ENCODE measurements around the gene PKIG.
"Not testable (repeated sequence)": the region's sequence is repeated elsewhere in the genome, so short reads cannot be mapped to it uniquely, and the experiment has no call there.

PKIG gene

GRCh38 chr20:44654210-44654609 is 71.8 kb downstream of the PKIG start:
- in situ Hi-C loops (cut with MboI; ENCODE audit: low sequenced_read_pairs) = not testable (repeated sequence)

- in situ Hi-C loops (cut with MboI; ENCODE audit: low sequenced_read_pairs) = no loop called here
Observed at GRCh38 chr20:44656448-44656847, 74.1 kb downstream of the PKIG start.

- in situ Hi-C loops (cut with MboI; ENCODE audit: low sequenced_read_pairs) = no loop called here
Observed at GRCh38 chr20:44657875-44658274, 75.5 kb downstream of the PKIG start.

- in situ Hi-C loops (cut with MboI; ENCODE audit: low sequenced_read_pairs) = no loop called here
Observed at GRCh38 chr20:44658810-44659209, 76.4 kb downstream of the PKIG start.

- in situ Hi-C loops (cut with MboI; ENCODE audit: low sequenced_read_pairs) = no loop called here
Observed at GRCh38 chr20:44659931-44660330, 77.6 kb downstream of the PKIG start.

GRCh38 chr20:44660581-44660980 is 78.2 kb downstream of the PKIG start:
- in situ Hi-C loops (cut with MboI; ENCODE audit: low sequenced_read_pairs) = no loop called here

- in situ Hi-C loops (cut with MboI; ENCODE audit: low sequenced_read_pairs) = no loop called here
Observed at GRCh38 chr20:44662261-44662660, 79.9 kb downstream of the PKIG start.

GRCh38 chr20:44664131-44664530 is 81.8 kb downstream of the PKIG start:
- in situ Hi-C loops (cut with MboI; ENCODE audit: low sequenced_read_pairs) = no loop called here

GRCh38 chr20:44666066-44666465 is 83.7 kb downstream of the PKIG start:
- in situ Hi-C loops (cut with MboI; ENCODE audit: low sequenced_read_pairs) = no loop called here
